Naive thymus-derived CD8-positive, alpha-beta T cell (primary cell): ENCODE results near the gene CD58. TPM values are rescaled to one million over a fixed set of nuclear protein-coding genes. Genes with fewer than 3 reads are reported as not detected.
A peak's percentile ranks its signal among the peaks of the same experiment; 100 is the strongest.
"Not testable (repeated sequence)": the region's sequence is repeated elsewhere in the genome, so short reads cannot be mapped to it uniquely, and the experiment has no call there.

Experiments
- ATAC-seq, 2 donors: fragments of 150-1000 bp; cut with Tn5 transposase in 1 of 2; sonication (Bioruptor Pico), chemical (Tn5 transposase) in 1 of 2; 1 replicate in 1 of 2; 2 replicates in 1 of 2; pipeline ENCODE4 v1.10.0; 2021; ENCODE audit warnings: mild to moderate bottlenecking in 2 of 2, moderate library complexity in 2 of 2
- POLR2A ChIA-PET: fragments of 350-600 bp; sonication (Branson Sonifier 250); formaldehyde crosslinking; loops from one replicate; lab custom pipeline; 2021; ENCODE audit warnings: antibody characterized with exemption; lab: Charles Lee
- DNase-seq, 10 donors: peaks; one replicate each; pipeline versions ENCODE4 v3.0.0 to v3.0.0-alpha.2; 2020 to 2022
- H3K27ac Mint-ChIP-seq, 10 donors: one replicate each; pipeline ENCODE4 v1.8.0; 2020 to 2022; ENCODE audit warnings: mild to moderate bottlenecking in 10 of 10, mixed read lengths in 10 of 10, moderate library complexity in 4 of 10, inconsistent platforms in 1 of 10
- H3K27me3 Mint-ChIP-seq, 5 donors: one replicate each; pipeline ENCODE4 v1.8.0; 2021 to 2022; ENCODE audit warnings: mixed read lengths in 5 of 5
- H3K36me3 Mint-ChIP-seq, 3 donors: one replicate each; pipeline ENCODE4 v1.8.0; 2020 to 2022; ENCODE audit warnings: mixed read lengths in 3 of 3, mild to moderate bottlenecking in 2 of 3, inconsistent platforms in 1 of 3
- H3K4me1 Mint-ChIP-seq, 4 donors: one replicate each; pipeline ENCODE4 v1.8.0; 2021 to 2022; ENCODE audit warnings: mixed read lengths in 4 of 4
- H3K4me3 Mint-ChIP-seq, 10 donors: one replicate each; pipeline ENCODE4 v1.8.0; 2020 to 2022; ENCODE audit warnings: mild to moderate bottlenecking in 10 of 10, mixed read lengths in 10 of 10, moderate library complexity in 6 of 10, inconsistent platforms in 1 of 10
- H3K9me3 Mint-ChIP-seq, 9 donors: one replicate each; pipeline ENCODE4 v1.8.0; 2020 to 2022; ENCODE audit warnings: mixed read lengths in 9 of 9, mild to moderate bottlenecking in 3 of 9, inconsistent platforms in 1 of 9, moderate library complexity in 1 of 9
- polyA plus RNA-seq, 3 donors: library from polyadenylated mRNA; unstranded; fragments of 300-500 nt; fragmentation: Illumina TruSeq; gene quantifications; one replicate each; pipeline ENCODE4 v1.2.3, GENCODE V29; 2021
- total RNA-seq, 8 experiments: library from RNA in 2 of 8; stranded (reverse) in 2 of 8; gene quantifications; one replicate each; pipeline ENCODE4 v1.2.3 and lab custom pipeline; 2021 to 2026

CD58 gene
- total and polyA plus RNA-seq, 5 experiments from 2014 or later = 1.7 to 16.0 (median 4.8) TPM

GRCh38 chr1:116590359-116591005 lies 19.7 kb upstream of the CD58 start:
- POLR2A ChIA-PET, H3K36me3 Mint-ChIP-seq, H3K4me1 Mint-ChIP-seq, H3K4me3 Mint-ChIP-seq, ATAC-seq, DNase-seq, H3K9me3 Mint-ChIP-seq, H3K27ac Mint-ChIP-seq: not testable (repeated sequence)
- peaks cover 0 to 17% (median 2%) of the 10 kb centered on the region in 5 donors for H3K27me3 Mint-ChIP-seq

- POLR2A ChIA-PET, H3K9me3 Mint-ChIP-seq, H3K36me3 Mint-ChIP-seq, ATAC-seq, DNase-seq, H3K4me3 Mint-ChIP-seq, H3K27me3 Mint-ChIP-seq, H3K4me1 Mint-ChIP-seq, H3K27ac Mint-ChIP-seq: not testable (repeated sequence)
Observed at GRCh38 chr1:116589101-116589735, 18.4 kb upstream of the CD58 start.

- H3K9me3 Mint-ChIP-seq = no peaks in the 10 kb centered on the region
Observed at GRCh38 chr1:116587501-116588227, 16.8 kb upstream of the CD58 start.

GRCh38 chr1:116586741-116587143 lies 15.9 kb upstream of the CD58 start:
- POLR2A ChIA-PET = no interaction called here
- H3K27me3 Mint-ChIP-seq = peaks cover 0 to 9% (median 0%) of the 10 kb centered on the region in 5 donors
- ATAC-seq = no peak

More at GRCh38 chr1:116587501-116588227, 16.8 kb upstream of the CD58 start:
- ATAC-seq = no peak
- peaks cover 0 to 6% (median 3%) of the 10 kb centered on the region in 4 donors for H3K4me1 Mint-ChIP-seq
- H3K27me3 Mint-ChIP-seq = peaks cover 0 to 9% (median 0%) of the 10 kb centered on the region in 5 donors
- no peaks in the 10 kb centered on the region for H3K36me3 Mint-ChIP-seq
- POLR2A ChIA-PET = no interaction called here
- no peak for DNase-seq
- no peak overlapping the region for H3K4me3 Mint-ChIP-seq
- H3K27ac Mint-ChIP-seq = peak overlapping the region in 1 of 10 donors; percentile 10

GRCh38 chr1:116585886-116586285 lies 15.1 kb upstream of the CD58 start:
- POLR2A ChIA-PET = no interaction called here
- no peak overlapping the region for H3K27ac Mint-ChIP-seq
- peaks cover 0 to 9% (median 0%) of the 10 kb centered on the region in 5 donors for H3K27me3 Mint-ChIP-seq
- DNase-seq = no peak
- ATAC-seq = no peak
- no peaks in the 10 kb centered on the region for H3K9me3 Mint-ChIP-seq
- H3K4me3 Mint-ChIP-seq = no peak overlapping the region
- peaks cover 0 to 6% (median 3%) of the 10 kb centered on the region in 4 donors for H3K4me1 Mint-ChIP-seq
- H3K36me3 Mint-ChIP-seq = no peaks in the 10 kb centered on the region

More at GRCh38 chr1:116586741-116587143, 15.9 kb upstream of the CD58 start:
- H3K4me3 Mint-ChIP-seq = no peak overlapping the region
- no peak for DNase-seq
- no peaks in the 10 kb centered on the region for H3K9me3 Mint-ChIP-seq
- no peaks in the 10 kb centered on the region for H3K36me3 Mint-ChIP-seq
- H3K4me1 Mint-ChIP-seq = peaks cover 0 to 6% (median 3%) of the 10 kb centered on the region in 4 donors
- no peak overlapping the region for H3K27ac Mint-ChIP-seq

- no peak overlapping the region for H3K27ac Mint-ChIP-seq
- DNase-seq = no peak
- H3K9me3 Mint-ChIP-seq = no peaks in the 10 kb centered on the region
- POLR2A ChIA-PET = interaction anchor here (0.7 kb wide), 1 partner anchor 55 kb away, joined by 4 read pairs; no protein-coding TSS in a partner anchor
- no peaks in the 10 kb centered on the region for H3K36me3 Mint-ChIP-seq
- no peaks in the 10 kb centered on the region for H3K27me3 Mint-ChIP-seq
- no peak for ATAC-seq
- no peak overlapping the region for H3K4me3 Mint-ChIP-seq
- no peaks in the 10 kb centered on the region for H3K4me1 Mint-ChIP-seq
Observed at GRCh38 chr1:116581323-116581885, 10.6 kb upstream of the CD58 start.

- no peaks in the 10 kb centered on the region for H3K27me3 Mint-ChIP-seq
- H3K27ac Mint-ChIP-seq = no peak overlapping the region
- POLR2A ChIA-PET = interaction anchor here (0.7 kb wide), 1 partner anchor 54 kb away, joined by 4 read pairs; no protein-coding TSS in a partner anchor
Observed at GRCh38 chr1:116580446-116581322, 9.9 kb upstream of the CD58 start.

GRCh38 chr1:116579259-116579875 lies 8.5 kb upstream of the CD58 start:
- no peak overlapping the region for H3K27ac Mint-ChIP-seq
- peaks cover 0 to 1% (median 0%) of the 10 kb centered on the region in 5 donors for H3K27me3 Mint-ChIP-seq
- no peak overlapping the region for H3K4me3 Mint-ChIP-seq
- H3K9me3 Mint-ChIP-seq = no peaks in the 10 kb centered on the region
- peaks cover 0 to 4% (median 4%) of the 10 kb centered on the region in 4 donors for H3K4me1 Mint-ChIP-seq
- DNase-seq (no peak), ATAC-seq (no peak)
- H3K36me3 Mint-ChIP-seq = no peaks in the 10 kb centered on the region
- POLR2A ChIA-PET = interaction anchor here (0.7 kb wide), 1 partner anchor 548 kb away, joined by 3 read pairs; no protein-coding TSS in a partner anchor

More at GRCh38 chr1:116580446-116581322, 9.9 kb upstream of the CD58 start:
- H3K36me3 Mint-ChIP-seq = no peaks in the 10 kb centered on the region
- no peaks in the 10 kb centered on the region for H3K4me1 Mint-ChIP-seq
- no peak overlapping the region for H3K4me3 Mint-ChIP-seq
- H3K9me3 Mint-ChIP-seq = no peaks in the 10 kb centered on the region
- DNase-seq (no peak), ATAC-seq (no peak)

GRCh38 chr1:116578581-116578980 lies 7.8 kb upstream of the CD58 start:
- Mint-ChIP-seq H3K9me3 (no peaks in the 10 kb centered on the region), H3K27ac (no peak overlapping the region), H3K4me1 (peaks cover 0 to 6% (median 4%) of the 10 kb centered on the region in 4 donors), H3K4me3 (no peak overlapping the region), H3K27me3 (peaks cover 0 to 1% (median 0%) of the 10 kb centered on the region in 5 donors), H3K36me3 (no peaks in the 10 kb centered on the region)
- DNase-seq = no peak
- POLR2A ChIA-PET = interaction anchor here (0.7 kb wide), 1 partner anchor 549 kb away, joined by 3 read pairs; no protein-coding TSS in a partner anchor
- no peak for ATAC-seq

- POLR2A ChIA-PET = no interaction called here
- Mint-ChIP-seq H3K4me1 (peaks cover 0 to 6% (median 4%) of the 10 kb centered on the region in 4 donors), H3K27me3 (peaks cover 0 to 1% (median 0%) of the 10 kb centered on the region in 5 donors), H3K27ac (no peak overlapping the region), H3K9me3 (no peaks in the 10 kb centered on the region), H3K36me3 (no peaks in the 10 kb centered on the region), H3K4me3 (no peak overlapping the region)
- no peak for ATAC-seq
- no peak for DNase-seq
Observed at GRCh38 chr1:116577759-116578314, 7.0 kb upstream of the CD58 start.

- Mint-ChIP-seq H3K27ac (no peak overlapping the region), H3K36me3 (no peaks in the 10 kb centered on the region), H3K27me3 (peaks cover 0 to 9% (median 0%) of the 10 kb centered on the region in 5 donors), H3K4me3 (no peak overlapping the region), H3K9me3 (no peaks in the 10 kb centered on the region), H3K4me1 (peaks cover 7 to 22% (median 17%) of the 10 kb centered on the region in 4 donors)
- ATAC-seq (no peak), DNase-seq (peak in 9 of 10 donors; percentile 16 to 62 (median 43))
- POLR2A ChIA-PET = no interaction called here
Observed at GRCh38 chr1:116574581-116575291, 3.9 kb upstream of the CD58 start.
